NCI-H526 treated with DMSO at 0.1 percent for 48 hours (cell line): Measurements from ENCODE around the gene PTGES3.

Experiments
- DNase-seq: peaks from one replicate; lab custom pipeline; 2025; lab: John Stamatoyannopoulos, UW

PTGES3 gene

DNA sequence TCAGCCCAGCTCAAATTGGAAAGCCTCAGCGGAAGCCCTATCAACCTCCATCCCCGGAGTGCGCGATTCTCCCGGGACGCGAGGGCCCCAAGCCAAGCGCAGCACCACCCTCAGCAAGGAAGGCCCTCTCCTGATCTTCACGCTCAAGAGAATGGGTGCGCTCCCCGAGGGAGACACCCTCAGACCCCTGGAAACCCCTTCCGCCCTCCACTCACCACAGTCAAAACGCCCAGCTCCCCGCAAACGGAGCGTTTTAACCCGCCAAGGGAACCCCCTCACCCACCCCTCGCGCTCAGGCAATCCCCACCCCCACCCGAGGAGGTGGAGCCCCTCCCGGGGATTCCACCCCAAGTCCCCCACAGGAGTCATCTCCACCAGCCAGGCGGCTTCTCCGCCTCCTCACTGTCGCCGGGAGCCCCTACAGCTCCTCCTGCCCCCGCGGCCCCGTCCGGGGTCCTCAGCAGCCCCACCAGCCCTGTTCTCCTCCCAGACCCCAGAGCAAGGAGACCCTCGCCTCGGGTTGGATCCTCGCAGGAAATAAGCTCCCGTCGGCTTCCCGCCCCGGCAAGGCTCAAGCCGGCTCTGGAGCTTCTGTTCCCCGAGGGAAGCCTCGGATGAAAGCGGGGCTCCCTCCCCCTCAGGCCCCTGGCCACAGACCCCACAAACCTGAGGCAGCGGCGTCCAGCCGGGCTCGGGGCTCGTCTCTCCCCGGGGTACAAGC is 58.5 kb downstream of the PTGES3 start:
- no peak for DNase-seq

DNA sequence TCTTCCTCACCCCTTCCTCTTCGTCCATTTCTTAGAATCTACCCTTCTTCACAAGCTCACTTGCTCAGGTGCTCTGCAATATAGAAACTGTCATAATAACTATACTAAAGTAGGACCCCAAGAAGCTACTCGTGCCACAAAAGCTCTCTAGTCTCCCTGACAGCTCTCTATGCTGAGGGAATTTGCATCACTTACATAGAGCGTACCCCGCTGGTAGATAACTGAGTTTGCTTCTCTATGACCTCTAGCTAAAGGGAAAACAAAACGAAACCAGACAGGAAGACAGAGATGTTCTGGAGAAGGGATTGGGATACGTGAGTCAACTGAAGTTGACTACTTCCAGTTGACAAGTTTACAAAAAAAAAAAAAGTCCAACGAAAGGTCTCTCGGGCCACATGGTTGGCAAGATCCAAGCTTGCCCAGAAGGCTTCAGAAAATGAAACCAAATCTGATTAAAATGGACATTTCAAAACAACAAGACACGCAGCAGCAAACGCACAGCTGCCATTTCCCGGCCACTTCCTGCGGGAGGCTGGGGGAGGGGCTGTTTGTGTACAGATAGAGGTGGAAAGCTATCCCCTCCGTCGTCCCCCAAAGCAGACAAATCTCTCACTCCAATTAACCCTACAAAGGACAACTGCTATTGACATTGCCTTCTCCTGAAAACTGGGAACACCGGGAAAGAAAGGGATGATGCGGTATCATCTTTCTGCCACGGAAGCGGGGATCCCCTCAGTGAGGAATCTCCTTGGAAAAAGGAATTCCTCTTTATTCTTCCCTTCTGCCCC is 59.2 kb downstream of the PTGES3 start:
- DNase-seq = peak; percentile 37

DNA sequence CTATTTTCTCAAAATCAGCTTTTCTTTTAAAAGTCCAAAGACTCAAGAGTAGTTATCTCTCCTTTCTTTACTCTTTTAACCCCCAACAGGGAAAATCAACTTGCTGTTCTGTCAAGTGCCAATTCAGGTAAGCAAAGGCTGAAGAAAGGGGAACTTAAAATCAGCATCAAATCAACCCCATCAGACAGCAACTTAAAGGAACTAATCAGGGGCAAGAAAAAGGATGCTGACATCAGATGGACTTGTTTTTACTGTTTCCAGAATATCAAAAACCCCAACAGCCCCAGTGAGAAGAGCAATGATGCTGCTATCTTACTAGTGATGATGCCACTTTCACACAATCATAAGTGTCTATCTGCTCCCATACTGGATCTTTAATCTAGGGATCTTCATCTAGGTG is 61.4 kb downstream of the PTGES3 start:
- no peak for DNase-seq

DNA sequence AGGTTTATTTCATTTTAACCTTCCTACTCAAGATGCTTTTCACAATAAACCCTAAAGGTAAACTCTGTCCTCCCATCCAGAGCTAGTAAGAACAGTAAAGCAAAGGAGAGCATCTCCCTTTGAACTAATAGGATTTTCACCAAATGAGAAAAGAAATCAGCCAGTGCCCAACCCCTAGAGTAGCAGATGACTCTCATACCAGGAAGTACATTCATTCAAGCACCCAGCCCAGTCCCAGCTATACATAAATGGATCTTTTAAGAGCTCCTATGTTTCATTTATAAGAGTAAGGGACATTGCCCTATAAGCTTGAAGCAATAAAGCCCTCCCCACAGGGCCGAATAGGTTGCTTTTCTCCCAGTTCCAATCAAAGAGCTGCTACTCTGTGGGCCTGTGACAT is 65.5 kb downstream of the PTGES3 start:
- no peak for DNase-seq

DNA sequence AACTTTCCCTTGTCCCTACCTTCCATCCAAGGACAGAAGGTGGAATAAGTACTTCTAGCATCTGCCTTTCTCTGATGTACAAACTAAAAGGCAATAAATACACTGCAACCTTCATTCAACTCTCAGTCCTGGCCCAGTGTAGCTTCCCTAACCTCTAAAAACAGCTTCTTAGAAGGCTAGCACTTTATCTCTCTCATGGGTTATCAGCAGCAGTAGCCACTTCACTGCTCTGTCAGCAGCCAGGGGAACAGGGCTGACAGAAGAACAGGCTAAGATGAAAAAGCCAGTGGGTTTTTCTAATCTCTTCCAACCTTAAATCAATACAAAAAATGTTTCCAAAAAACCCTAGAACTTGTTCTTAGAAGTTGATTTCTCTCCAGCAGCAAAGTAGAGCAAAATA is 71.2 kb downstream of the PTGES3 start:
- DNase-seq = no peak

DNA sequence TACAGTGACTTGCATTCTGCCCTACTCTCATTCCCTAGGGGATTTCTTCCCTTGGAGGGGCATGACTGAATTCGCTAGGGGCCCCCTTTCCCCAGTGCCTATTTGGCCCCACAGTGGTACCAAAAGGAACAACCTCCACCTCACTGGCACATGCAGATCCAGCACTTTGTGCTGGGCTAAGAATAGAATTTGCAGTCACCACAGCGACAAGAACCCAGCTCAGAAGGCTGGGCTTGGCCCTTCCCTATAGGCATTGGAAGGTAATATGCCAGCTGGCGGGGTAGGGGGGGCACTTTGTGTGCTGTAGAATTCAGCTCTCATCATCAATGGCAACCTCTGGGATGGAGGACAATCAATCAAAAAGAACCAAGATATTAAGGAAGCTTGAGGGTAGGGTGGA is 71.8 kb downstream of the PTGES3 start:
- DNase-seq = no peak

DNA sequence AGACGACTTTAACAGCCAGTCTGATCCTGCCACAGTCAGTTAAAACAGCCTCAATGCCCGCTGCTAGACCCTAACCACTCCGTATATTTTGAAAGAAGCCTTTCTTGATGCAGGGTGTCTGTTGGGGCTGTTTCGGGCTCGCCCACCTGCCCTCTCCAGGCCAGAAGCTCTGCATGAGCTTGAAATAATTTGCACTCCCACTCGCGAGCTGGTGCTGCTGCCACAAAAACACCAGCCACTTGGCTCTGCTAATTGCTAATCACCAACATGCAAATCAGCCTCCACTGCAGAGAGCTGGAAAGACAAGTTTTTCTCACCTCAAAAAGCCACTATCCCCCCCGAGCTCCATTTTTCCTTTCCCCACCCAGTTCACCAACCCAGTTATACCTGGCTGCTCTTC is 73.5 kb downstream of the PTGES3 start:
- no peak for DNase-seq
